Raji (cell line): ENCODE data around the gene BMP15.

Experiments used
- POLR2A ChIP-seq: IDR thresholded peaks from 2 replicates; pipeline ENCODE4 v1.6.1; 2011; ENCODE audit warnings: low read depth, low read length, control low read depth; ENCODE audit not compliant: insufficient read depth

BMP15 gene

DNA sequence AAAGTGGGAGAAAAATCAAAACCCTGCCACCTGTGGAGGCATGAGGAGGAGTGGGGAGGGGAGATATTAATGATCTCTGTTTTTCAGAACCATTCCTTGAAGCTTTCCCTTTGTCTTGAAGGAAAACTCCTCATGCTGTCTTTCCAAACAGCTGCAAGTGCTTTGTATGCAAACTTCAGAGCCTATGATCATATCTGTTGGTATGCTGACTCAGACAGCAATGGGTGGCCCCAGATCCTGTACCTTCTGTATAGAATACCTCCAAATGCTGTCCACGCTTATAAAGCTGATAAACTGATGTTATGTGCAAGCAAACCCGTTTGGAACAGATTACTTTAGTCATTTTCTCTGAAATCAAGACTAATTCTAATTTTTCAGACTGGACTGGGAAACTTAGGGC lies 31.9 kb downstream of the BMP15 start:
- TF ChIP-seq POLR2A, result no peak

DNA sequence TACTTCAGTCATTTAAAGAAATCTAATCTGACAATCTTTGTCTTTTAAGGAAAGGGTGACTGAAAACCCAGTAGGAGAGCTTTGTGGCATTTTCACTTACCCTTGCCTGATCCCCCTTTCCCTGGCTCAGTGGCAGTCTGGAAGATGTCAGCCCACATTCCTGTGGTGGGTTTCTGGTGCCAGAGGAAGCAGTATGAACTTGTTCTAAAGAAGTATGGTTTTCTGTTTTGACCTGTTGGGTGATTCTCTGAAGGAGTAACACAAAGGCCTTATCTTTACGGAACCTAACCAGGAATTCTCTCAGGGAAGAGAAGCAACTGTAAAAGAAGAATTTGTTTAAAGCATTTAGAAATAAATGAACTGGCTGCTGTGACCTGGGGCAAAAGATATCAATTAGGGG lies 41.9 kb downstream of the BMP15 start:
- no peak for TF ChIP-seq POLR2A

DNA sequence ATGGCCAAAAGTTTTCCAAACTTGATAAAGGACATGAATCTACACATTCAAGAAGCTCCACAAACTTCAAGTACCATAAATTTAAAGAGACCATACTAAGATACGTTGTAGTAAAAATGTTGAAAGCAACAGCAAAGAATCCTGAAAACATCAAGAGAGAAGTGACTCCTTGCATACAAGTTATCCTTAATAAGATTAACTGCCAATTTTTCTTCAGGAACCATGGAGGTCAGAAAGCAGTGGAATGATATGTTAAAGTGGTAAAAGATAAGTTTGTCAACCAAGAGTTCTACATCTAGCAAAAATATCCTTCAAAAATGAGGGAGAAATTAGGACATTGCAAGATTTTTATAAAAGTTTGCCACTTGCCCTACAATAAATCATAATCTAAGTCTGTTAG lies 43.3 kb downstream of the BMP15 start:
- no peak for TF ChIP-seq POLR2A

DNA sequence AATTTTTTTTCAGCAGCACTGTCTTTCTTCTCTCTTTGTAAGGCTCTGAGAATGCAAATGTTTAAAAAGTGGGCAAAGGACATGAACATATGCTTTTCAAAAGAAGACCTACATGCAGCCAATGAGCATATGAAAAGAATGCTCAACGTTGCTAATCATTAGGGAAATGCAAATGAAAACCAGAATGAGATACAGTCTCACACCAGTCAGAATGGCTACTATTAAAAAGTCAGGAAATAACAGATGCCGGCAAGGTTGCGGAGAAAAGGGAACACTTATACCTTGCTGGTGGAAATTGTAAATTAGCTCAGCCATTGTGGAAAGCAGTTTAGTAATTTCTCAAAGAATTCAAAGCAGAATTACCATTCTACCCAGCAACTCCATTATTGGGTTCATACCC lies 51.6 kb downstream of the BMP15 start:
- TF ChIP-seq POLR2A, result no peak

DNA sequence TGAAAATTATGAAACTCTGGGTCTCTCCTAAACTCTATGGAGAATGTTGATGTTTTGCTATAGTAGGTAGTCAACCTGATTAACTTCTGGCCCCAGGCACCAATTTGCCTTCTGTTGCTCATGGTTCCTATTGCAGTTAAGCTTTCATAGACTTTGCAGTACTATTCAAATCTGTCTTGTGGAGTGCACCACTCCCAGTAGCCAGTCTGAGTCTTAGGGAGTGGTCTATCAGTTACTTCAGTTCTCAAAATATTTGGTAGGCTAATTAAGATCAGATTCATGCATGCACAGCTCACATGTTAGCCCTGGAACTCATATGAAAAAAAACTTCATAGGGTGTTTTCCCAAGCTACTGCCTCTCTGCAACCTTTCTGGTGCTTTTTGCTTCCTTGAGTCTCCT lies 53.3 kb downstream of the BMP15 start:
- no peak for TF ChIP-seq POLR2A
